Endothelial cell of umbilical vein (primary cell): Measurements from ENCODE around the gene C20orf144. TPM values are rescaled to one million over a fixed set of nuclear protein-coding genes. Genes with fewer than 3 reads are reported as not detected.

Experiments used
- BruUV-seq: library from RNA; stranded (reverse); fragments of 400-500 nt; replicated peaks from 2 replicates; lab custom pipeline; 2021; lab: Mats Ljungman, UMichigan
- CTCF ChIA-PET: fragments of 300-600, 350-600 bp; sonication (Branson Sonifier 250); formaldehyde crosslinking; loops from one replicate; lab custom pipeline; 2021; ENCODE audit warnings: antibody characterized with exemption, inconsistent platforms; lab: Charles Lee
- POLR2A ChIA-PET: fragments of 300-600, 350-600 bp; sonication (Branson Sonifier 250); formaldehyde crosslinking; loops from one replicate; lab custom pipeline; 2021; ENCODE audit warnings: antibody characterized with exemption, inconsistent platforms; lab: Charles Lee
- DNase-seq: peaks from one replicate; pipeline ENCODE4 v3.0.0-alpha.2; 2011; ENCODE audit warnings: low read depth, low spot score
- FAIRE-seq: peaks from 2 replicates; lab custom pipeline; 2011; peaks lifted over from hg19 to GRCh38; lab: Jason Lieb, UNC
- H2AFZ ChIP-seq: 2 replicates; pipeline ENCODE4 v1.6.0; 2012; ENCODE audit warnings: low read depth, low read length, control low read depth, inconsistent platforms
- H3K27ac ChIP-seq: 2 replicates; pipeline ENCODE4 v1.5.1; 2011; ENCODE audit warnings: low read depth, mild to moderate bottlenecking, control low read depth, low read length, moderate library complexity; ENCODE audit not compliant: insufficient read depth
- H3K27me3 ChIP-seq, 2 experiments: 2 replicates each; pipeline versions ENCODE4 v1.6.0 to v1.6.1; 2011; ENCODE audit warnings: low read length in 2 of 2, mixed read lengths in 1 of 2; ENCODE audit not compliant: control insufficient read depth in 2 of 2, insufficient read depth in 2 of 2
- H3K36me3 ChIP-seq, 2 experiments: 2 replicates in 1 of 2; 3 replicates in 1 of 2; pipeline ENCODE4 v1.5.1; 2011; ENCODE audit warnings: low read length in 2 of 2, mild to moderate bottlenecking in 1 of 2, moderate library complexity in 1 of 2; ENCODE audit not compliant: control insufficient read depth in 2 of 2, insufficient read depth in 2 of 2; ENCODE audit errors: extremely low read depth in 1 of 2
- H3K4me1 ChIP-seq: 3 replicates; pipeline ENCODE4 v1.5.1; 2011; ENCODE audit warnings: mild to moderate bottlenecking, low read length; ENCODE audit not compliant: control insufficient read depth, insufficient read depth; ENCODE audit errors: extremely low read depth
- H3K4me2 ChIP-seq: 2 replicates; pipeline ENCODE4 v1.6.1; 2011; ENCODE audit warnings: low read length, control low read depth, mixed read lengths; ENCODE audit not compliant: insufficient read depth
- H3K4me3 ChIP-seq, 3 experiments: fragments of 200-600 bp in 1 of 3; sonication (generic), shearing (Covaris generic) in 1 of 3; replicated peaks in 1 of 3; 2 replicates each; pipeline ENCODE4 v1.5.1; 2011 to 2016; ENCODE audit warnings: control low read depth in 3 of 3, low read length in 3 of 3, mild to moderate bottlenecking in 2 of 3, inconsistent platforms in 1 of 3, low read depth in 1 of 3, moderate library complexity in 1 of 3; ENCODE audit not compliant: insufficient read depth in 1 of 3
- H3K79me2 ChIP-seq: 2 replicates; pipeline ENCODE4 v1.6.0; 2012; ENCODE audit warnings: low read length, inconsistent platforms; ENCODE audit not compliant: control insufficient read depth, insufficient read depth
- H3K9ac ChIP-seq: replicated peaks from 2 replicates; pipeline ENCODE3; 2011; ENCODE audit warnings: low read length, control low read depth; ENCODE audit not compliant: insufficient read depth; ENCODE audit errors: extremely low read depth
- H3K9me1 ChIP-seq: replicated peaks from 3 replicates; pipeline ENCODE4 v1.6.0; 2011; ENCODE audit warnings: mild to moderate bottlenecking, low read length; ENCODE audit not compliant: control insufficient read depth, insufficient read depth; ENCODE audit errors: extremely low read depth
- H3K9me3 ChIP-seq: replicated peaks from 2 replicates; pipeline ENCODE4 v1.5.1; 2012; ENCODE audit warnings: low read length, inconsistent platforms; ENCODE audit not compliant: control insufficient read depth, insufficient read depth
- H4K20me1 ChIP-seq: replicated peaks from 2 replicates; pipeline ENCODE3; 2011; ENCODE audit warnings: mild to moderate bottlenecking, low read length; ENCODE audit not compliant: control insufficient read depth, insufficient read depth; ENCODE audit errors: extremely low read depth
- CTCF ChIP-seq, 2 donors: IDR thresholded peaks; 1 replicate in 1 of 2; 2 replicates in 1 of 2; pipeline ENCODE4 v1.5.1; 2011; ENCODE audit warnings: low read length in 2 of 2, mild to moderate bottlenecking in 2 of 2, moderate library complexity in 2 of 2, control low read depth in 1 of 2, inconsistent platforms in 1 of 2, low read depth in 1 of 2; ENCODE audit not compliant: insufficient read depth in 1 of 2; ENCODE audit errors: extremely low read depth in 1 of 2
- EZH2 ChIP-seq: IDR thresholded peaks from 2 replicates; pipeline ENCODE4 v1.6.1; 2012; ENCODE audit warnings: borderline replicate concordance, low read depth, mild to moderate bottlenecking, moderate library complexity, low read length, inconsistent platforms; ENCODE audit not compliant: severe bottlenecking
- FOS ChIP-seq: IDR thresholded peaks from 2 replicates; pipeline ENCODE4 v1.6.1; 2011; ENCODE audit warnings: mild to moderate bottlenecking, low read length, moderate library complexity, borderline replicate concordance; ENCODE audit not compliant: insufficient read depth
- GATA2 ChIP-seq: IDR thresholded peaks from 2 replicates; pipeline ENCODE4 v1.7.0; 2011; ENCODE audit warnings: low read depth, mild to moderate bottlenecking, moderate library complexity, mixed read lengths, low read length; ENCODE audit not compliant: insufficient read length, insufficient read depth
- JUN ChIP-seq: IDR thresholded peaks from 2 replicates; pipeline ENCODE4 v1.6.1; 2011; ENCODE audit warnings: borderline replicate concordance, low read depth; ENCODE audit not compliant: insufficient read length, insufficient read depth
- MYC ChIP-seq: IDR thresholded peaks from one replicate; pipeline ENCODE4 v1.6.1; 2011; ENCODE audit warnings: mild to moderate bottlenecking, low read depth, low read length
- POLR2A ChIP-seq: IDR thresholded peaks from 2 replicates; pipeline ENCODE4 v1.6.1; 2012; ENCODE audit warnings: low read depth, mild to moderate bottlenecking, control low read depth, low read length
- POLR2AphosphoS5 ChIP-seq: IDR thresholded peaks from 2 replicates; pipeline ENCODE4 v1.6.1; 2012; ENCODE audit warnings: low read depth, mild to moderate bottlenecking, control low read depth, low read length, moderate library complexity; ENCODE audit not compliant: insufficient read depth
- dilution Hi-C: fragments of 300-500 bp; cut with MboI; formaldehyde crosslinking; loops from one replicate; pipeline ENCODE4 v1.15.0; 2019; ENCODE audit warnings: low sequenced_read_pairs; ENCODE audit not compliant: extremely low pct_ligation_motif_present
- intact Hi-C: fragments of 100-400 bp; cut with micrococcal nuclease; formaldehyde crosslinking; loops from one replicate; pipeline ENCODE4 v1.10.0; 2022
- polyA plus RNA-seq, 4 experiments: library from polyadenylated mRNA; depleted of rRNA in 3 of 4; stranded (reverse) in 3 of 4; unstranded in 1 of 4; fragments of >200 nt; gene quantifications; 2 replicates each; pipeline versions ENCODE4 v1.2.1 to v1.2.3, GENCODE V29; 2011 to 2012; ENCODE audit warnings: missing spikeins in 1 of 4
- total RNA-seq: library from RNA; stranded (reverse); gene quantifications from 2 replicates; pipeline ENCODE4 v1.2.3, GENCODE V29; 2021
- TF ChIP-seq, protein P1 (sequence below): IDR thresholded peaks from 2 replicates; pipeline ENCODE4 v1.6.1; 2011; ENCODE audit not compliant: insufficient read depth, insufficient read length

C20orf144 gene
- total and polyA plus RNA-seq, 2 donors (not counting 3 experiments of a cell fraction or from before 2014, with no cell fraction given): not detected

DNA sequence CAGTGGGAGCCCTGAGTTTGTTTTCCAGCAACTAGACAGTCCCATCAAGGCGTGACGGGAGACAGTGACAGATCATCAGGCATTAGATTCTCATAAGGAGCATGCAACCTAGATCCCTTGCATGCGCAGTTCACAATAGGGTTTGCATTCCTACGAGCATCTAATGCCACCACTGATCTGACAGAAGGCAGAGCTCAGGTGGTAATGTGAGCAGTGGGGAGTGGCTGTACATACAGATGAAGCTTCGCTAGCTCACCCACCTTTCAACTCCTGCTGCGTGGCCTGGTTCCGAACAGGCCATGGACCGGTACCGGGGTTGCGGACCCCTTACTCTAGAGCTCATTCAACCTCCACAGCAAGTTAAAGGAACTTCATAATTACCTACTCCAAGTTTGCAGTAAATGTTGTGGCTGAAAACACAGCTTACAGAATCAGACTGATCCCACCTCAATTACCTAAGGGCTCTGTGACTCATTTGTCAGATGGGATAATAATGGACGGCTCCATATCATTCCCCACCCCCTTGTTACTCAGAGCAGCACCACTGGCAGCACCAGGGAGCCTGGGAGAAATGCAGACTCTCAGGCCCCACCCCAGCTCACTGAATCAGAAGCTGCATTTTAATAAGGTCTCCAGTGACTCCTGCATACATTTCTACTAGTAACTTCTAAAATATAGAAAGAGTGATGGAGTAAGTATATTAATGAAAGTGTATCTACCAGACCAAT, 42.2 kb downstream of the C20orf144 start:
- intact Hi-C loops (no loop called here), dilution Hi-C loops (no loop called here)
- H3K9me3 ChIP-seq: no peaks in the 10 kb centered on the region
- no peak overlapping the region for H3K27ac ChIP-seq
- CTCF ChIA-PET: interaction anchor here (0.8 to 1.5 kb wide), 3 partner anchors 10 to 19 kb away, joined by 3 to 4 read pairs (median 4); no protein-coding TSS in a partner anchor
- BruUV-seq: no TSS peak
- H4K20me1 ChIP-seq: no peaks in the 10 kb centered on the region
- no peak overlapping the region for H3K4me3 ChIP-seq
- H3K79me2 ChIP-seq: no peaks in the 10 kb centered on the region
- H3K4me1 ChIP-seq: no peaks in the 10 kb centered on the region
- TF ChIP-seq JUN (no peak), MYC (no peak), POLR2A (no peak), GATA2 (no peak), CTCF (IDR thresholded peaks at IDR 0.05; ENCODE audit: extremely low read depth in 1 of 2, insufficient read depth in 1 of 2, low read depth in 1 of 2, low read length in 2 of 2) (no peak), POLR2AphosphoS5 (no peak), EZH2 (no peak), FOS (no peak)
- TF ChIP-seq, protein P1, sequence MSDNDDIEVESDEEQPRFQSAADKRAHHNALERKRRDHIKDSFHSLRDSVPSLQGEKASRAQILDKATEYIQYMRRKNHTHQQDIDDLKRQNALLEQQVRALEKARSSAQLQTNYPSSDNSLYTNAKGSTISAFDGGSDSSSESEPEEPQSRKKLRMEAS: no peak
- H3K4me2 ChIP-seq: no peak overlapping the region
- POLR2A ChIA-PET: no interaction called here
- H3K36me3 ChIP-seq: no peaks in the 10 kb centered on the region
- no peaks in the 10 kb centered on the region for H3K9me1 ChIP-seq
- H2AFZ ChIP-seq: no peak overlapping the region
- H3K9ac ChIP-seq: no peak overlapping the region
- FAIRE-seq (no peak), DNase-seq (no peak)
- H3K27me3 ChIP-seq: no peaks in the 10 kb centered on the region
